HUES48 (cell line): ENCODE measurements around the gene BSG.

Experiments used
- H3K27ac ChIP-seq: one replicate; pipeline ENCODE4 v1.7.0; 2013; ENCODE audit warnings: low read depth, low read length, inconsistent platforms
- H3K27me3 ChIP-seq: 2 replicates; pipeline ENCODE4 v1.6.1; 2013; ENCODE audit warnings: mild to moderate bottlenecking, low read length; ENCODE audit not compliant: control insufficient read depth, insufficient read depth
- H3K36me3 ChIP-seq: 2 replicates; pipeline ENCODE4 v1.6.1; 2013; ENCODE audit warnings: low read length; ENCODE audit not compliant: control insufficient read depth, insufficient read depth
- H3K4me1 ChIP-seq: 2 replicates; pipeline ENCODE4 v1.6.1; 2013; ENCODE audit warnings: mild to moderate bottlenecking, low read length; ENCODE audit not compliant: control insufficient read depth, insufficient read depth
- H3K4me3 ChIP-seq: 2 replicates; pipeline ENCODE4 v1.5.1; 2013; ENCODE audit warnings: mild to moderate bottlenecking, low read depth, low read length
- H3K9ac ChIP-seq: 2 replicates; pipeline ENCODE4 v1.6.1; 2013; ENCODE audit warnings: mild to moderate bottlenecking, low read depth, low read length, moderate library complexity
- H3K9me3 ChIP-seq: 2 replicates; pipeline ENCODE4 v1.6.1; 2013; ENCODE audit warnings: low read length; ENCODE audit not compliant: control insufficient read depth, insufficient read depth

BSG gene

DNA sequence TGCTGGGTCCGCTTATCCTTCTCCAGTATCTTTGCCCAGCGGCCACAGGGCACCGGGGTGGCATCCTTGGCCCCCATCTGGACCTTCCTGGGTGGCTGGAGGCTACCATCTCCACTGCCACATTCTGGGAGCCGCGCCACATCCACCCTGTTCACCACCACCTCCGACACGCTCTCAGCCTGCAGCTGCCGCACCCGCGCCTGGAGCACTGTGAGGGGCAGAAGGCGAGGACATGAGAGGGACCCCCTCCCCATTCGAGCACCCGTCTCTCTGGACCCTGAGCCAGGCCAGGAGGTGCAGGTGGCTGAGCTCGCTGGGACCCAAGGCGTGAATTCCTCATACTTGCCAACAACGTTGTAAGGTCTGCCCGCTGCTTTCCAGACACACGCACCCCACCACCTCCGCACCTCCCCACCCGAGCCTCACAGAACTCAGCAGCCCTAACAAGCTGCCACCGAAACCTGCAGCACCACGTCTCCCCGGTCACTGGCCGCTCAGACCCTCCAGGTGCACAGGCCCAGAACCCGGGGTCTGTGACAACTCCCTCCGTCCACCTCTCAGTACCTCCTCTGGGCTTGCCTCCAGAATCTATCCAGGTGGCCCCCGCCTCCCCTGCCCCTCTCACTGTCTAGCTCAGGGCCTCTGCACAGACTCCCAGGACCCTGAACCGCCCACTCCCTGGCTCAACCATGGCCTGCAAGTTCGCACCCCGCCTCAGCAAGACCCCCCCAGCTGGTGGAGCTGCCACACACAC, 57.7 kb downstream of the BSG start:
- Histone ChIP-seq H3K36me3 (peaks cover 41% of the 10 kb centered on the region), H3K9ac (no peak overlapping the region), H3K9me3 (no peaks in the 10 kb centered on the region), H3K27me3 (no peaks in the 10 kb centered on the region), H3K4me1 (peaks cover 3% of the 10 kb centered on the region; the same call in 1 of the 2 replicates), H3K4me3 (no peak overlapping the region), H3K27ac (no peak overlapping the region)

DNA sequence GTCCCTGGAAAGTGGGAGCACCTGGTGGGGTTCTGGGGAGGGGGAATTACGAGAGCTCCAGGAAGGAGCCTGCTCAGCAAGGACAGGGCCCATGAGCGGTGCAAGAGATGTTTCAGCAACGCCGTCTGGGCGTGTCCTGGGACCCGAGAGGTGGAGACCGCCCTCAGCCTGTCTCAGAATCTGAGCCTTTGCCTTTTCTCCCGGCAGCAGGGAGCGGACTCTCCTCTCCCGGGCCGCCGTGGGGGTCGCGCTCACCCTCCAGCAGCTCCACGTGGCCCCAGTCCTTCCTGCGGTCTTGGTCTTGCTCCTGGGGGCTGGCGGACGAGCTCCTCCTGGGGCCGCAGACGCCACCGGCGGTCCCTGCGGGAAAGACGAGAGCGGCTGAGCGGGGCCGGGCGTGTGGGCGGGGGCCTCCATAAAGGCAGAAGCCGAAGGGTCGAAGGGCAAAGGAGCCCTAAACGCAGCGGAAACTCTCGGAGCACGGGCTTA, 60.2 kb downstream of the BSG start:
- peaks cover 26% of the 10 kb centered on the region for H3K36me3 ChIP-seq
- H3K27me3 ChIP-seq, result 0 out of 2 replicates have a peak, but pooled peaks cover 3% of the 10 kb centered on the region
- H3K4me3 ChIP-seq, result peak overlapping the region; percentile 99
- peak overlapping the region; percentile 83 for H3K9ac ChIP-seq
- peaks cover 3% of the 10 kb centered on the region; the same call in 1 of the 2 replicates for H3K4me1 ChIP-seq
- H3K27ac ChIP-seq, result peak overlapping the region; percentile 69
- H3K9me3 ChIP-seq, result no peaks in the 10 kb centered on the region
